ENCODE measurements around the gene GFRA4.

GRCh38 chr20:3631534-3631933, 31.7 kb downstream of the GFRA4 start:
- TF ChIP-seq, protein P1, sequence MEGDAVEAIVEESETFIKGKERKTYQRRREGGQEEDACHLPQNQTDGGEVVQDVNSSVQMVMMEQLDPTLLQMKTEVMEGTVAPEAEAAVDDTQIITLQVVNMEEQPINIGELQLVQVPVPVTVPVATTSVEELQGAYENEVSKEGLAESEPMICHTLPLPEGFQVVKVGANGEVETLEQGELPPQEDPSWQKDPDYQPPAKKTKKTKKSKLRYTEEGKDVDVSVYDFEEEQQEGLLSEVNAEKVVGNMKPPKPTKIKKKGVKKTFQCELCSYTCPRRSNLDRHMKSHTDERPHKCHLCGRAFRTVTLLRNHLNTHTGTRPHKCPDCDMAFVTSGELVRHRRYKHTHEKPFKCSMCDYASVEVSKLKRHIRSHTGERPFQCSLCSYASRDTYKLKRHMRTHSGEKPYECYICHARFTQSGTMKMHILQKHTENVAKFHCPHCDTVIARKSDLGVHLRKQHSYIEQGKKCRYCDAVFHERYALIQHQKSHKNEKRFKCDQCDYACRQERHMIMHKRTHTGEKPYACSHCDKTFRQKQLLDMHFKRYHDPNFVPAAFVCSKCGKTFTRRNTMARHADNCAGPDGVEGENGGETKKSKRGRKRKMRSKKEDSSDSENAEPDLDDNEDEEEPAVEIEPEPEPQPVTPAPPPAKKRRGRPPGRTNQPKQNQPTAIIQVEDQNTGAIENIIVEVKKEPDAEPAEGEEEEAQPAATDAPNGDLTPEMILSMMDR (IDR thresholded peaks at IDR 0.05 in 2 of 3, conservative IDR thresholded peaks at IDR 0.05 in 1 of 3; ENCODE audit: borderline replicate concordance in 1 of 3, insufficient read depth in 1 of 3, low read depth in 2 of 3, low read length in 2 of 3), result no peak
- no peak for TF ChIP-seq POLR2AphosphoS5 (IDR thresholded peaks at IDR 0.05; ENCODE audit: low read depth, low read length)
- no peak for TF ChIP-seq EZH2 (IDR thresholded peaks at IDR 0.05)
- no peak for TF ChIP-seq POLR2A (IDR thresholded peaks at IDR 0.05; ENCODE audit: borderline replicate concordance, extremely low read depth, insufficient read depth, insufficient read length)
- TF ChIP-seq RAD21 (IDR thresholded peaks at IDR 0.05; ENCODE audit: low read depth), result no peak
- no peak for TF ChIP-seq TCF7L2 (IDR thresholded peaks at IDR 0.05; ENCODE audit: borderline replicate concordance, extremely low read depth, insufficient read depth, insufficient read length)
- no peak for TF ChIP-seq YY1 (IDR thresholded peaks at IDR 0.05; ENCODE audit: extremely low read depth, insufficient replicate concordance, low read depth, low read length)
- no peak for TF ChIP-seq CBX3 (IDR thresholded peaks at IDR 0.05; ENCODE audit: low read depth)
- TF ChIP-seq, protein P2, sequence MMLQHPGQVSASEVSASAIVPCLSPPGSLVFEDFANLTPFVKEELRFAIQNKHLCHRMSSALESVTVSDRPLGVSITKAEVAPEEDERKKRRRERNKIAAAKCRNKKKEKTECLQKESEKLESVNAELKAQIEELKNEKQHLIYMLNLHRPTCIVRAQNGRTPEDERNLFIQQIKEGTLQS (IDR thresholded peaks at IDR 0.05), result no peak
- TF ChIP-seq EZH2phosphoT487 (IDR thresholded peaks at IDR 0.05; ENCODE audit: borderline replicate concordance), result no peak
- TF ChIP-seq EGR1 (IDR thresholded peaks at IDR 0.05; ENCODE audit: low read depth), result no peak
- no peak for TF ChIP-seq SIN3A (IDR thresholded peaks at IDR 0.05; ENCODE audit: low read depth)
- TF ChIP-seq FOSL1 (IDR thresholded peaks at IDR 0.05; ENCODE audit: low read depth), result no peak
- TF ChIP-seq SRF (IDR thresholded peaks at IDR 0.05; ENCODE audit: low read depth), result no peak
